Stimulated activated CD4-positive, alpha-beta T cell treated with anti-CD3 and anti-CD28 coated beads, Interleukin-15, amount 100 ng/mL, for 48 hours (primary cell): ENCODE data around the gene MAPRE3.
A peak's percentile ranks its signal among the peaks of the same experiment; 100 is the strongest.

ENCODE experiments used
- DNase-seq, 2 donors: peaks; one replicate each; pipeline ENCODE4 v3.0.0-alpha.2; 2020; ENCODE audit warnings: low read depth in 2 of 2

Gene MAPRE3

DNA sequence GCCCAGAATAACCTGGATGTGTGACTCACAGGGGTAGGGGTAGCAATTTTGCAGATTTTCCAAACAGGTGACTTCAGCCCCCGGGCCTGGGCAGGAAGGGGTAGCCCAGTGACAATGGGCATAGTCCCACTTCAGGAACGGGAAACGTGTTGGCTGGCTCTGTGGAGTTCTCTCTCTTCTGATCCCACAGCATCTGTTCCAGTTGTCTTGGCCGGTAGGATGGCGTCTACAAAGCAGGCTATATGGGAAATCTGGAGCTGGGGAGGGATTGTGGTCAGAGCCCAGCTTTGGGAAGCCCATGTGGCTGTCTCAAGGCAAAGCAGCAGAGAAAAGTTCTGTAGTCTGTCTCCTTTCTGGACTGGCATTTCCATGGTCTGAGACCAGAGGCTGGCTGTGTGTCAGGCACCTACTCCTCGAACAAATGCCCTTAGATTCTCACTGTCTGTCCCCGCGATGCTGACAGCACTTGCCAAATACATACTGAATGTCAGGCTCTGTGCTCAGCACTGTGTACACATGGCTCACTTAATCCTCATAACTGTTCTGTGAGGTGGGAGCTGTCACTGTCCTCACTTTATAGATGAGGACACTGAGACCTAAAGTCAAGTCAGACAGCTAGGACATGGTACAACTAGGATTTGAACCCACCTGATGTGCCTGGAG is 44.5 kb downstream of the MAPRE3 start:
- DNase-seq: no peak

DNA sequence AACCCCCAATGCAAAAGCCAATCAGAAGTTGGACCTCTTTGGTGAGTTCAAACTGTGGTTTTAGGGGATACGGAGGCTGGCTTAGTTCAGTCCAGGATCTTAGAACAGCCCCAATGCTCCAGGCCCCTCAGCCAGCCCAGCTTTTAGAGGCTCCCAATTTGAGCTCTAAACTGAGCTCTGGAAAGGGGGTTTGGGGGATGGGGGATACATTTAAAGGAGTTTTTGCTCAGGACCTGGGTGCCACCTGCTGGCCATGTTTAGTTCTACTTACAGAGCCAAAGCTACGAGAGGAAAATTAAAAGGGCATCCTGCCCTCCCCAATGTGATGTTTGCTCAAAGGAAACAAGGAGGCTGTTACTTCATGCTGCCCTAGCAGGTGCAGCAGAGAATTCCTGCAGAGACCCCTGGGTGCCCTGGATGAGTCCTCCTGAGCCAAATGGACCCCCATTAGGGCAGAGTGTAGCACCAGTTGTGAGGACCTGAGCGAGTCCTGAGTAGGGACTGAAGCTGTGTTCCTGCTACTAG is 46.4 kb downstream of the MAPRE3 start:
- DNase-seq: peak in 1 of 2 donors; percentile 42

DNA sequence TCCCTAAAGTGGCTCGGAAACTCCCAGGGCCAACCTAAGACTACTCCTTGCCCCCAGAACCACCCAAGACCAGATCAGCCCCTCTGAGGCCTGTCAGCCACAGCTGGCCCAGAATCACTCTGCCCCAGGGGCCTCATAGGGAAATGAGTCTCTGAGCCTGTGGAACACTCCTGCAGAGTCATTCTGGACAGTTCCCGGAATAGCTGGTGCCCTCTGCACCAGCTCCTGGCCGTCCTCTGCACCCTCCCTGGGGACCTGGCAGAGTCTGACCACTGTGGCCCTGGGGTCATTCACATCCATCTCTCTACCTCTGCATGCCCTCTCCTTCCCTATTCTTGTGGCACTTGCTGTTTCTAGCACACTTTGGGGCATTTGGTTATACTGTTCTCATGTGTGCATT is 47.7 kb downstream of the MAPRE3 start:
- DNase-seq: no peak

DNA sequence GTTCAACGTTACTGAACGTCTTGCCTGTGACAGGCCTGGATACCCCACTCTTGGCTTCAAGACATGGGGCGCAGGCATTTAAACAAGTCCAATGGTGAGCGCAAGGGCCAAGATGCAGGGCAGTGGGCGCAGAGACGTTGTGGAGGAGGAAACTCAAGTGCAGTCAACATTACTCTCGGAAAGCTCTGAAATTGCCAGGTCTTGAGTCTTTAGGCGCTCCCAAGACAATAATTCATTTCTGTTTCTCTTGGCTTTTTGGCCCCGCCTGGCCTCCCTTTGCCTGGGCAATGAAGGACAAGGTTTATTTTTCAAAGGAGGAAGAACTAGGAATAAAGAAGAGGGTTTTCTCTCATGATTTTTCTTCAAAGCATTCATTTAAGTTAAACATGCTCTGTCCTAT is 49.0 kb downstream of the MAPRE3 start:
- DNase-seq: no peak

GRCh38 chr2:27019931-27020855 is 49.8 kb downstream of the MAPRE3 start:
- DNase-seq: no peak

DNA sequence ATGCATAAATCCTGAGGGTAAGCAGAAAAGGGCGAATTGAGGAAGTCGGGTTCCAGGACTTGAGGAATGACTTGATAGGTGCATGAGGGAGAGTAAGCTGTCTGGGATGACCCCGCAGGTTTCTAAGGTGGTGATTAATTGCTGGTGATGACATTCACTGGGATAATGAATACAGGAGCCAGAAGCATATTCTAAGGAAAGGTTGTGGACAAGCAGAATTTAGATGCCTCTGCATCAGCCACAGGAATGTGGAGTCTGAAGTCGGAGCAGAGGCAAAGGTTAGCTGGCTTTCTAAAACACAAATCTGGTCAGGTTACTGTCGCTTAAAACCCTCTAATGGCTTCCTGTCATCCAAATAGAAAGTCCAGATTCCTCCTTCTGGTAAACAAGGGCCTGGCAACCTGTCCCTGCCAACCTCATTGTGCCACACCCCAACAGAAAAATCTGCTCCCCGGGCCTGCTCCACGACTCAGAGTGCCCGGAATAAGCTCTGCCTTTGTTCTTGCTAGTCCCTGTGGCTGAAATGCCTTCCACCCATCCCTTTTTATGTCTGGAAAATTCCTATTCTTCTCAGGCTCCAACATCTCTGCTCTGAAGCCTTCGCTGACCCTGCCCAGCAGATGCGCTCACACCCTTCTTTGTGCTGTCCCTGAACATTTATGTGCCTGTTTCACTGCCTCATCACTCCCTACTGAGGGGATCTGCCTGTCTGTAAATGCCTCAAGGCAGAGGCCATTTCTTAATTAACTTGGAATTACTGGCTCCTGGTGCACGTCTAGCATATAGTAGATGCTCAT is 51.0 kb downstream of the MAPRE3 start:
- no peak for DNase-seq

DNA sequence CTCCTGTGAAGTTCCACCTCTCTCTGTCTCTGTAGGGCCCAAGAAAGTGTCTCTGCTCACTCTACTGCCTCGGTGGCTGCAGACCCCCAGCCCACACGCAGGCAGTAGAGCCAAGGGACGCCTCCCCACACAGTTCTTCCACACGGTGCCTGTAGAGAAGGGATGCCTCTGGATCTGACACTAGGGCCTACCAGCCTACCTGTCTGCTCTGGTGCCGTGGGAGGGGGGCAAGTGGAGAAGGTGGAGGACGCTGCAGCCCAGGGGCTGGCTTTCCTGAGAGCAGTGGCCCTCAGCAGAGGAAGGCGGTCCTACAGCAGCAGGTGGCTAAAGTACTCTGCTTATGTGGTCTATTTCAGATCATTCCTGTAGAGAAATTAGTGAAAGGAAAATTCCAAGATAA is 53.3 kb downstream of the MAPRE3 start:
- DNase-seq: no peak

DNA sequence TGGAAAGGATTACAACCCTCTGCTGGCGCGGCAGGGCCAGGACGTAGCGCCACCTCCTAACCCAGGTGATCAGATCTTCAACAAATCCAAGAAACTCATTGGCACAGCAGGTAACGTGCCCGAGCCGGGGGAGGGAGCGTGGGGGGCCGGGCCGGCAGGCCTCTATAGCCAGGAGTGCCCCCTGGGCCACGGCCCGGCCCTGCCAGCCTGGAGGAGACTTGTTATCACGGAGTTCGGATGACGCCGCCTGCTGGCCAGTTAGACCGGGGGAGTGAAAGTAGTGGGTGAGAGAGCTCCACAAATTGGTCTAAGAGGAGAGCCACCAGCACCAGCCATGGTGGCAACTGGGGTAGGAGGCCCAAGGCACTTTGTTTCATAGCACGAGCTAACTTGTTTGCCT is 53.8 kb downstream of the MAPRE3 start:
- no peak for DNase-seq

- DNase-seq: no peak
Observed at GRCh38 chr2:27024812-27025211, 54.4 kb downstream of the MAPRE3 start.

DNA sequence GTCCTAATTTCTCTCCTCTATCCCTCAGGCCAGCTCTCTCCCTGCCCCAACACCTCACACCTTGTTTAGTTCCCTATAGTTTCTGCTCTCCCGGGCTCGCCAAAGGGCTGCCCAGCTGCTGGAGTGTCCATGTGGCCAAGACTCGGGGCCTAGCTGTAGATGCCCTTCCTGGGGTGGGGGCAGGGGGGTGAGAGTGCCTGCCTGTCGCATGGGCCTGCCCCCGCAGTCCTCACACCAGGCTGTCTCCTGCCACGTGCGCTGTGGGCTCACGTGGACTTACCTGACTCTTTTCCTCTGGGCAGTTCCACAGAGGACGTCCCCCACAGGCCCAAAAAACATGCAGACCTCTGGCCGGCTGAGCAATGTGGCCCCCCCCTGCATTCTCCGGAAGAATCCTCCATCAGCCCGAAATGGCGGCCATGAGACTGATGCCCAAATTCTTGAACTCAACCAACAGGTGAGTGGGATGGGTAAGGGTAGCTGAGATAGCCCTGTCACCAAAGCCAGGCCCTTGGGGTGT is 54.9 kb downstream of the MAPRE3 start:
- DNase-seq: no peak

- no peak for DNase-seq
Observed at GRCh38 chr2:27025861-27026851, 55.7 kb downstream of the MAPRE3 start.

DNA sequence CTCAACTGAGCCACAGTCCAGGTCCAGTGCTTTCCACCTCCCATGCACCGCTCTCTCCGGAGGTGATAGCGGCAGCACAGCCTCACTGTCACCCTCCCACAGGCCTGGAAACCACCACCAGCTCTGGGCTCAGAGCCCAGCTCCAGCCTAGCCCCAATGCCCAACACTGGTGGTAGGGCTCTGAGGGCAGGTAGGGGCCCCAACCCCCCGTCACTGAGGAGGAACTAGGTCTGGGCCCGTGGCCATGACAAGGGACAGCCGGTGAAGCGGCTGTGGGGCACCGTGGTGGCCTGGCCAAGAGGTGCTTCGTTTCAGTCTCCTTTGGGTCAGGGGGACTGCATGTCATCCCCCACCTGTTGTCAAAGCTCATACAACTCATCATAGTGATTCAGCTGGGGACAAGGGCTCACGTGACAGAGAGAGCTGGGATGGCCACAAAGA is 56.8 kb downstream of the MAPRE3 start:
- DNase-seq: no peak

GRCh38 chr2:27029051-27029450 is 58.6 kb downstream of the MAPRE3 start:
- DNase-seq: no peak

DNA sequence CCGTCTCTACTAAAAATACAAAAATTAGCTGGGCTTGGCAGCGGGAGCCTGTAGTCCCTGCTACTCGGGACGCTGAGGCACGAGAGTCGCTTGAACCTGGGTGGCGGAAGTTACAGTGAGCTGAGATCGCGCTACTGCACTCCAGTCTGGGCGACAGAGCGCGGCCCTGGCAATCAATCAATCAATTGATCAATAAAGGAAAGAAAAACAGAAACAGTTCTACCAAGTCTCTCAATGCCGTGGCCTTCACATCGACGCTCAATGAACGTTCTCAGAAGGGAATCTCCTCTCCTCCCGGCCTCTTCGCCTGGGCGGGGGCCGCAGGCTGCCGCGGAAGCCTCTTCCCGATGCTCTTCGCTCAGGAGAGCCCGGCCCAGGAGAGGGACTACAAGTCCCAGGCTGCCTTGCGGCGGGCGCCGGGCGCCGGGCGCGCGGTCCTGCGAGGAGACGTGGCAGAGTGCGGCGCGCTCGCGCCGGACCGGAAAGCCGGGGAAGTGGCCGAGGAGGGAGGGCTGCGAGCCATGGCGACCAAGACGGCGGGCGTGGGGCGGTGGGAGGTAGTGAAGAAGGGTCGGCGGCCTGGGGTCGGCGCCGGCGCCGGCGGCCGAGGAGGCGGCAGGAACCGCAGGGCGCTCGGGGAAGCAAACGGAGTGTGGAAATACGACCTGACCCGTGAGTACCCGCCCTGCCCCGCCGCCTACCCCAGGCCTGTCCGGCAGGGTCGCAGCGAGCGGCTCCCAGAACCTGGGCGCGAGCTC is 62.2 kb downstream of the MAPRE3 start, which contains the start of gene TMEM214:
Gene TMEM214 (plus strand): TSS at position 471 of the 758 bp plus-strand sequence. CDS start 51 bp downstream, at position 522.
- peak; percentile 69 to 76 for DNase-seq

- DNase-seq: no peak
Observed at GRCh38 chr2:27033253-27033852, 62.9 kb downstream of the MAPRE3 start.

DNA sequence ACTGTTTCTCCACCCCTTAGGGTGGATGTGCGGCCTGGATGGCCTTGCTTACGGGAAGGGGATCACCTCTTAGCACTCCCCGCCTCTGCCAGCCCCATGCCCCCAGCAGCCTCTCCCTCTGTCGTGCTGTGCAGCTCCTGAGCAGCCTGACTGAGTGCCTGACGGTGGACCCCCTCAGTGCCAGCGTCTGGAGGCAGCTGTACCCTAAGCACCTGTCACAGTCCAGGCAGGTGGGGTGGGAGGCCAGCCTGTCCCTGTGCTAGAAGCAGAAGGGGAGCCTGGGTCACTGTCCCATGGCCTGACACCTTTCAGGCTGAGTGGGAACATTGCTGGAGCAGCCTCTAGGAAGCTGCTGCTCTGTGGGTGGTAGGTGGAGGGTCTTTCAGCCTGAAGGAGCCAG is 67.6 kb downstream of the MAPRE3 start:
- no peak for DNase-seq

- no peak for DNase-seq
Observed at GRCh38 chr2:27038631-27039339, 68.3 kb downstream of the MAPRE3 start.

DNA sequence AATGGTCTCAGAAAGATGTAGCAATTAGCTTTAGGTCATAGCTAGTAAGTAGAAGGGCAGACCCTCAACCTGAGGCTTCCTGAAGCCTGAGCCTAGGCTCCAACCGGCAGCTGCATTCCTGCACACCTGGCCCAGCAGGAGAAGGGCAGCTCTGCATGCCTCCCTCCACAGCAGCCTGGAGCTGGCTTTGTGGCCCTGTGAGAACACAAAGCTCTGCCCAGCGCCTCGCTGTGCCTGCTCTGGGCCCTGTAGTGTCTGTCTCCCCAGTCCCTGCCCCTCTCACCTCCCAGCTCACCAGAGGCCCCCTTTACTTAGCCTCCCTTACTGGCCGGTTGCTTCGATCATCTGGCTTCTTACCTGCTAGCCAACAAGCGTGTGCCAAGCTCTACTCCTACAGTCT is 69.0 kb downstream of the MAPRE3 start:
- no peak for DNase-seq

GRCh38 chr2:27039871-27040270 is 69.4 kb downstream of the MAPRE3 start:
- no peak for DNase-seq
